ENCODE results near the gene MSRB3. TPM values are rescaled to one million over a fixed set of nuclear protein-coding genes. Genes with fewer than 3 reads are reported as not detected.
A peak's percentile ranks its signal among the peaks of the same experiment; 100 is the strongest.

The MSRB3 gene
- polyA plus RNA-seq, 4 donors: 20.3 to 42.5 (median 23.9) TPM

DNA sequence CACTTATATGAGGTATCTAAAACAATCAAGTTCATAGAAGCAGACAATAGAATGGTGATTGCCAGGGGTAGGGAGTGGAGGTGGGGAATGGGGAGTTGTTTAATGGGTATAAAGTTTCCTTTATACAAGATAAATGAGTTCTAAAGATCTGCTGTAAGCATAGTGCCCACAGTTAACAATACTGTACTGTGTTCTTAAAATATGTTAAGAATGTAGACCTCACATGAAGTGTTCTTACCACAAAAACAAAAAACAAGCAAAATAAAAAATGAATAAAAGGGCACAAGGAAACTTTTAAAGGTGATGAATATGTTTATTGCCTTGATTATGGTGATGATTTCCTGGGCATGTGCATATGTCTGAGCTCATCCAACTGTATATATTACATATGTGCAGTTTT, 211.8 kb downstream of the MSRB3 start:
- no peak for DNase-seq (ENCODE audit: low read depth in 4 of 4, low spot score in 3 of 4)

DNA sequence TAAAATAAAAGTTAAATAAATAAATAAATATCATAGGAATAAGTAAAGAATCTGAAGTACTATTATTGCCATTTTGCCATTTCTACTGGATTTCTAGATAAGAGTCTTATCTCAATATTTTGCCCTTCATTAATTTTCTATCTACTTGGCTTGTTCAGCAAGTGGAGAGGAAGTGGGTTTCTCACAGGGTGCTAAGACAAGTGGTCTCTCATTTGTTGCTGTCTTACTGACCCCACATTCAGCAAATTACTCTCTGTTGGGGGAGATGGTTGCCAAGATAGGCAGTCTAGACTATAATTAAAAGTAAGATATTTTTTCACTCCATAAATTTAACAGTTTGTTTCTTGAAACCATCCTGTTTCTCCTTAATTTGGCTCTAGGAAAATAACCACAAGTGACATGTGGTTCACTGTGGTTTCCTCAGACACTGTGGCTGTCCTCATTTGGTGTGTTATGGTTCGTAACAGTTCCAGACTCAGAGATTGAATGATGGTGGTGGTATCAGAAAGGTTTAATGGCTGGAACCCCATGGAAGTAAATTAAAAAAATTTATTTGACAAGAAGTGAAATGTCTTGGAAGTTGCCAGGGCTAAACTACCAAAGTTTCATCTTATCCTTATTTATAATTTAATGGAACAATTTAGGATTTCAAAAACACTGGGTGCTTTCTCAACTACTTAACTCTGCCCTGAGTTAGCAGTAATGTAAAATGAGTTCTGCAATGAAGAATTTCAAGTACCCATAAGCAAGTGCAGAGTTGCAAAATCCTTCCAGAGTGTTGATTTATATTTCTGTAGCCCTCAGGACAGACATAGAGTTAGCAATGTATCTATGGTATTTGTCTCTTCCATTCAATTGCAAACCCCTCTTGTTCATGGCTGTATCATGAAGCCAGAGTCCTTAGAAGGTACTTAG, 214.8 kb downstream of the MSRB3 start:
- no peak for DNase-seq (ENCODE audit: low read depth in 4 of 4, low spot score in 3 of 4)

DNA sequence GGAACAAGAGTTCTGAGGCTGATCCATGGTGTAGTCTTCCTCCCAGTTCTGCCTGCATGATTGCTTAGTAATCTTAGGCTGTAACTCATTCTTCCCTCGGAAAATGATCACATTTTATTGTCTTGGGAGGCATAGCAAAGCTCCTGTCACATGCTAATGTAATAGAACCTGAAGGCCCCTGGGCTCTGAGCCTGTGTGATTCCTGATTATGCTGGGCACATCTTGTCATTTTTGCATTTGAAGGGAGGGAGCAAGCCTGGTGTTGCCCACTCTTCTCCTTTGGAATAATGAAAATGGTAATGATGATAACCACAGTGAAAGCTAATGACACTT, 215.4 kb downstream of the MSRB3 start:
- DNase-seq (ENCODE audit: low read depth in 4 of 4, low spot score in 3 of 4): no peak

DNA sequence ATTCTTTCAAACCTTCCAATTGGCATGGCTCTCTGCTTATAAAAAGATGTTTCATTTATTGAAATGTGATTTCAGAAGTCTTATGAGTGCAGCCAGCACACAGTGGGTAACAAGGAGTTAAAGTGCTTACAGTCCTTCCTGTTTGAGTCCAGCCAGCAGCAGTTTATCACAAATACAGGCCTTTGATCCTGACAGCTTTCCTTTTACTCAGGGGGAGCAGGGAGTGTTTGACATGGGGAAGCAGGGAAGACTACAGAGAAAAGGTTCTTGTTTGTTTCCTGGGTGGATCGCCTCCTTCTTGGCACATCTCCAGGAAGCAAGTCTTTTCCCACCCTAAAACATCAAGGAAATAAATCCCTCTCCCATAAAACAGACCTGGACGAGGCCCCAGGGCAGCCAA, 216.1 kb downstream of the MSRB3 start:
- peak in 1 of 4 donors; percentile 56 for DNase-seq (ENCODE audit: low read depth in 4 of 4, low spot score in 3 of 4)

DNA sequence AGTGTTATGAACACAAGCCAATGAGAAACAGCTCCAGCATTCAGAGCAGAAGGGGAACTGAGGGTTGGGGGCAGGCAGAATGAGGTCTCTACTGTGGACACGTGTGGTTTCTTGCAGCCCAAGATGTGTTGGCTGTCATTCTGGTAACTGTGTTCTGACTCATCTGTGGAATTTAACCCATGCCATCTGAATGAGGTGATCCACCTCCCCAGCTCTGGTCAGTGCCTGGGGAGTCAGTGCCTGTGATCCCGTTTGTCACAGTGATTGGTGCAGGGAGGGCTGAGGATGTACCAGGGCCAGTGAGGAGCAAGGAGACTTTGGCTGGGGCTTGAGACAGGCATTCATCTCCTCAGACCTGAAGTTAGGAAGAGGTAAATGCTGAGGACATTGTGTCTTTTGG, 216.8 kb downstream of the MSRB3 start:
- no peak for DNase-seq (ENCODE audit: low read depth in 4 of 4, low spot score in 3 of 4)

DNA sequence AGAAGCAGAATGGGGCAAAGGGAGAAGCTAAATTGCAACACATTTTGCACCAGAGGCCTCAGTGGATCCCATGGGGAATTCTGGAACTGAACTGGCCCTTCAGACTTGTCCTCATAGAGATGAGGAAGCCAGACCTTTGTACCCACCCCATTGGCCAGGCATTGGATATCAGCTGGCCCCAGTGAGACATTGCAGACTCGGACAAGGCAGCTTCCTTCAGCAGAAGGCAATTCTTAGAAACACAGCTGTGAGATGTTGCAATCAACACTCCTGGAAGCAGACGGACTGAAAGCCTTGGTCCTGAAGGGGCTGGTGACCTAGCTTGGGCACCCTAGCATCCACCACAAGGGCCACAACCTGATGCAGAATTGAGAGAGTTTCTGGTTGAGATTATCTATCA, 218.1 kb downstream of the MSRB3 start:
- DNase-seq (ENCODE audit: low read depth in 4 of 4, low spot score in 3 of 4): no peak

DNA sequence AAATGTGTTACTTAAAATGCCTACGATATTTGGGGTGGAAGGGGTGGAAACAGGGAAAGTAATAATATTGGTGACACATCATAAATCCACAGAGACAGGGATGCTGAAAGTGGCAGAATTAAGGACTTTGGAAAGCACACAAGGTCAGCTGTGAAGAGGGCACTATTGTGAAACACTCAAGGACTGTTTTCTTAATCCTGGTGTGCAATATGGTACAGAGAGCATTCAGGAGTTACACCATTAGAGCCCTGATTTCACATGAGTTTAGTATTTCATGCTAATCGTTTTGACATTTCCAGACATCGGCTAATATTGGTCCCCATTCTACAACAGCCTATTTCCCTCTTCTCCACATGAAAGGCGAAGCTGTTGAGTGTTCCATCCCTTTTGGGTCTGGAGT, 219.2 kb downstream of the MSRB3 start:
- no peak for DNase-seq (ENCODE audit: low read depth in 4 of 4, low spot score in 3 of 4)

DNA sequence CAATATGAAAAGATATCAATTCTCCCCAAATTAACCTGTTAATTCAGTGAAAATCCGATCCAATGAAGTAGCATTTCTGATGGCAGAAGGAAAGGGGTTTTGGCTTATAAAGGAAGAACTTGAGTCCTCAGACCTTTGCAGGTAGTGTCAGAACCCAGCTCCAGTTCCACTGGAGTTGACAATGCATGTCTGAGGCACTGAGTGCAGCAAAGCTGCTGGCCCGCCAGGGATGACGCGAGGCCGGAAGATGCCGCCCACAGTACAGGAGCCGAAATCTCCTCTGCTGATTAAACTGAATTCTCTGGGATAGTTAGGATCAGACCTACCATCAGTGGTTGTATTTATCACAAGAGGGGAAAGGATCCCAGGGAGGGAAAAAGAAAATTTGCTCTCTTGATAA, 220.7 kb downstream of the MSRB3 start:
- DNase-seq (ENCODE audit: low read depth in 4 of 4, low spot score in 3 of 4): no peak

DNA sequence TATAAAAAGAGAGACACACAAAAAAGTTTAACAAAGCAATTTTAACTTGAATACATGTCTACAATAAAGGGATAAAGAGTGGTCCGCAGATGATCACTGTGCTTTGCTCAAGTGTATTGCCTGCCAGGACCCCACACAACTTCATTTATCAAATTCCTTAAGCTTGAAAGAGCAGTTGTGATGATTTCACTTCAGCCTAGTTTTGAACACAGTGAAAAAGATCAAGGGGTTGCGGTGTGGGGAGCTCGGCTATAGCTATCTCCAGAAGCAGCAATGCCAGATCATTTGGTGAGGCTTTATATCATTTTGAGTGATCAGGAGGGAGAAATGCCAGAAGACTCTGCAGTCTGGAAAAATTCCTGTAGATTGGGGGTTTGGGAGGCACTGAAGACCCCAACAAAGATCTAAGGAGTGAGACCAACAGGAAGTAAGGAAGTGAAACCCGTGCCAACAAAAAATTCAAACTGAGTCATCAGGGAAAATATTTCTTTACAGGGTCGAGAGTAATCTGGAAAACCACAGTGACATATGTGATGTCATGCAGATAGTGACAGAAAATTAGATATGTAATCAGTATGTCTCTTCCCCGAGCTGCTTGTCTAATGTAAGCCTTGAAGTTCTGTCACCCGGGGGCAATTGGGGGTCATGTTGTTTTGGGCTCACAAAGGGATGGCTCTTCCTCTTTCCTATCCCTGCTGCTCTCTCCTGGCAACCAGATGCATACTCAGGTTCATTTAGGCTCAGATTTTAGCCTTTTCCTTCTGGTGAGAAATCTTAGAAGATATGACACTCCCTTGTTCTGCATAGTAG, 221.8 kb downstream of the MSRB3 start:
- no peak for DNase-seq (ENCODE audit: low read depth in 4 of 4, low spot score in 3 of 4)

DNA sequence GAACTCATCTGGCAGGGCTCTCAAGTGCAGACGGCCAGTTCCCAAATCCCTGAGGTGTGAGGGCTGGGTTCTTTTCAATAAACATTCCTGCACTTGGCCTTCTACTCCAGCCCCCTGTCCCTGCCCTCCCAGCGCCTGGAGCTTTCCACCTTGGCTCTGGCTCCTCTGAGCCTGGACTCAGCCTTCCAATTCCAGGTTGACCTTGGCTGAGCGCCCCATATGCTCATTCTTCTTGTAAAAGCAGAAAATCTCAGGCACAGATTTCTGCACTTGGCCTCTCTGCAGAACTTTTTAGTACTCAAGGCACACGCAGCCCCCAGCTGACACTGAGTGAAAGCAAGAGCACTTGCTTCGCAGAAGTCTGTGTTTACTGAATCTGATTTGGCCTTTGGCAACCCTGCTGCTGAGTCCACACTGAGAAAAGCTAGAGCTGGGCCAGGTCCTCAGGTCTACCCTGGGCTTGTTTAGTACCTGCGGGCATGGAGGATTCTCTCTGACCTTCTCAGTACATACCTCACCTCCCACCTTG, 222.7 kb downstream of the MSRB3 start:
- no peak for DNase-seq (ENCODE audit: low read depth in 4 of 4, low spot score in 3 of 4)

DNA sequence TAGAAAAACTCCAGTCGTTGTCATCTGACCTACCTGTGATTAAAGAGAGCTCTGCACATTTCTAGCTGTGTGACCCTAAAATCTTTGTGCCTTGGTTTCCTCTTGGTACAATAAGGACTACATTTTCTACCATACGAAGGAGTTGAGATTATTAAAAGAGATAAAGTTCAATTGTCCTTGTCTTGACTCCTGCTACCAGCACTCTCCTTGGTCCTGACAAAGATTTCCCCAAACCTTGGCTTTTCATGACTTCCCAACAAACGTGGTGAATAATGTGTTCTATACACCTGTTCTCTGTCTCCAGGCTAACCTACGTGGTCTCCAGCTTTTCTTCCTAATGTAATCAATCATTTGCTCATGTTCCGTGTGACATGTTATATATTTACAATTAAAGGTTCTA, 223.5 kb downstream of the MSRB3 start:
- no peak for DNase-seq (ENCODE audit: low read depth in 4 of 4, low spot score in 3 of 4)

DNA sequence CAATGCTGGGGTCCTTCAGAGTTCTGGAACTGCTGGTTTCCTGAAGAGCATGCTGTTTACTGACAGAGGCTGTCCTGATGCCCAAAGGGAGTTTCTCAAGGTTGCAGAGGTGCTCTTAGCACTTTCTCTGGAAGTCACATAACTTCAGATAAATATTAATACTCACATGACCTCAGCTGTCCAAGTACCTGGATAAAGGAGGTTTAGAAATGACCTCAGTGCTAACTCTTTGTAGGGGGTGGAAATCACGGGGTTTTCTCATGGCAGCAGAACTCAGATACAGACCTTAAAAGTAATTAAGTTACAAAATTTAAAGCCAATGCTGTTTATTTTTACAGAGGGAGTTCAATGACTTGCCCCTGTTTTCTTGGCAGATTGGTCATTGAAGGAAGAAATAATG, 225.9 kb downstream of the MSRB3 start:
- DNase-seq (ENCODE audit: low read depth in 4 of 4, low spot score in 3 of 4): no peak

DNA sequence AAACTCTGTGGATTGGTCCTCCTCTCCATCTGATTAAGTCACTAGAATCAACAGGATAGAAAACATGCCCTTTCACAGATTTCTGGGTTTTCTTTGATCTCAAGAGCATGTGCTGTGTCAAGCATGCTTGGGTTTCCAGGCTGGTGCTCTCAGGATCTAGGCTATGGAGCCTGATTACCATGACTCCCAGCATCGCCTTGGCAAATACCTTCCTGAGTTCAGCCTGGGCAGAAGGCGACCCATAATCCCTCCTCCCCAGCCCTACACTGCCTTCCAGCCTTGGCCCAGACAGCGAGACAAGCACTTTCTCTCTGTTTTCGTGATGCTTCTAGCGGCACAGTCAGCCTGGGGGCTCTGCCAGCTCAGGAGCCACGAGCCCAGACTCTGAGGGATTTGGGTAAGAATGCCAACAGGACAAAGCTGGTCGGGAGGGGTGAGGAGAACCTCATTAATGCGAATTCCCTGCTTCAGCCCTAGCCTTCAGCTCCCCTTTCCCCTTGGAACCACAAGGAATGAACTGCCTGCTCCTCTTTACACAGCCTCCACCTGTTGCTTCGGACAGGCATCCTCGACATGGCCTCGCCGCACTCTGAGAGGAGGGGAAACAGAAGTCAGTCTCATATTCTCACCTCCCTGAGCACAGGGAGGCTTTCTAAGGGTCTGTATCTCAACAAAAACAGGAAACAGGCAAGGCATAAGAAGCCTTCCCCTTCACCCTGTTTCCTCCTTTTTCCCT, 227.1 kb downstream of the MSRB3 start:
- peak in 1 of 4 donors; percentile 60 for DNase-seq (ENCODE audit: low read depth in 4 of 4, low spot score in 3 of 4)

DNA sequence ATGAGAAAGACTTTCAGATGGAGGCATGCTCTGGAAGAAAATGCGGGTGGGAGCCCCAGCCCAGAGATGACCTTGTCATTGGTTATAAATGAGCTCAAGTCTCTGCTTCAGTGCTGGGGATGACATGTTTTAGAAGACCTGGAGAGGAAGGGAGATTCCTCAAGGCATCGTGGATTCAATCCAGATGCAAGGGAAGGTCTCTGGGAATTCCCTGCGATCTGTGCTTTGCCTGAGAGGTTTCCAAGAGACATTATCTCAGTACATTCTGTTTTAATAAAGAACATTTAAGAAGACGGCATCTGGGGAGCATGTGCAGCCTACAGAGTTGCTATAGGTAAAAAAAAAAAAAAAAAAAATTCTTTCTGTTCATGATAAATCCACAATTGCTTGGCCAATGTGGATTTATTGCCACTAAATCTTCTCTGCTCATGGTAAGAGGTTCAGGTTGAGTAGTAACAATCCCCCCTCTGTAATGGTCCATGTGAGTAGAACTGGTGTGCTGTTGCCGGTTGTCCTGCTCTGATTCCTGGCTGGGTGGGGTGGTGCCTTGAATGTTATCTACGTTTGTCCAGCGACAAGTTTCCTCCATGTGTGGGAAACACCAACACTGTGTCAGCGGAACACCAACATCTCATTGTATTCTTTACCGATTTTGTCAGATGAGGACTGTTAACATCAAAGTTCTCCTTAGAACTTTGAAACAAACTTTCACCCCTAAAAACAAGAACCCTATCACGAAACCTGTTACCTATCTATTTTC, 230.0 kb downstream of the MSRB3 start:
- no peak for DNase-seq (ENCODE audit: low read depth in 4 of 4, low spot score in 3 of 4)

DNA sequence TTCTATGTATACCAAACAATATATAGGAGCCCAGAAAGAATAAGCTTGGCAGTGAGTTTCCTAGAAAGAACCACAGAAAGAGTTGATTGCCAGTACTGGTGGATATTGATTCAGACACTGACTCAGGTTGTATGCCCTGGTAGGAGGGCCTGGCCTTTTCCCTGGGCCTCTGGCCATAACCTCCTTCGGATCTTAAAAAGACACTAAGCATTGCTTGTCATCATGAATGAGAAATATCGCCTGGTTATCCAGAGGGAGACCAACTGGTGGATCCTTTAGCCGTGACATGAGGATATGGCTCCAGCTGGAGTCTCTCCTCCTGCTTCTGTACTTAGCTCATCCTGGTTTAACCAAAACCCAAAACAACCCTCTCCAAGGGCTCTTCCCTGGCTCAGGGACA, 231.5 kb downstream of the MSRB3 start:
- DNase-seq (ENCODE audit: low read depth in 4 of 4, low spot score in 3 of 4): no peak

DNA sequence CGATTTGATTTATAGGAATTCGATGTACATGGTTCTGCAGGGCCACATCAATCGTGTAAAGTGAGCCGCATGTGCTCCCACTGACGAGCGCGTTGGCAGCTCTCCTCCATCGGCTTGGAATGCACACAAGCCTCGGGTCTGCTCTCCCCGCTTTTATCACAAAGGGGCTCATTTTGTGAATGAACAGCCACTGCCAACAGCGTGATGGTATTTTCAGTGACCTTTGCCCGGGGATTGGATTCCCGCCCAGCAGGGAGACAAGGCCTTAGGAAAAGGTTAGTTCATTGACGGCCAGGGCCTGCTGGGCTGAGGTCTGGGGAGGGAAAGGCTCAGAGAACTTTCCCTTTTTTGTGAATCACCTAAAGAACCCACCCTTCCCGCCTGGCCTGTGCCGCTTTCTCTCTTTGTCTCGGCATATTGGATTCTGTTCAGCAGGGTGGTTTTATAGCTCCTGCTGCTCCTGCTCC, 232.1 kb downstream of the MSRB3 start:
- peak in 2 of 4 donors; percentile 51 to 73 for DNase-seq (ENCODE audit: low read depth in 4 of 4, low spot score in 3 of 4)

DNA sequence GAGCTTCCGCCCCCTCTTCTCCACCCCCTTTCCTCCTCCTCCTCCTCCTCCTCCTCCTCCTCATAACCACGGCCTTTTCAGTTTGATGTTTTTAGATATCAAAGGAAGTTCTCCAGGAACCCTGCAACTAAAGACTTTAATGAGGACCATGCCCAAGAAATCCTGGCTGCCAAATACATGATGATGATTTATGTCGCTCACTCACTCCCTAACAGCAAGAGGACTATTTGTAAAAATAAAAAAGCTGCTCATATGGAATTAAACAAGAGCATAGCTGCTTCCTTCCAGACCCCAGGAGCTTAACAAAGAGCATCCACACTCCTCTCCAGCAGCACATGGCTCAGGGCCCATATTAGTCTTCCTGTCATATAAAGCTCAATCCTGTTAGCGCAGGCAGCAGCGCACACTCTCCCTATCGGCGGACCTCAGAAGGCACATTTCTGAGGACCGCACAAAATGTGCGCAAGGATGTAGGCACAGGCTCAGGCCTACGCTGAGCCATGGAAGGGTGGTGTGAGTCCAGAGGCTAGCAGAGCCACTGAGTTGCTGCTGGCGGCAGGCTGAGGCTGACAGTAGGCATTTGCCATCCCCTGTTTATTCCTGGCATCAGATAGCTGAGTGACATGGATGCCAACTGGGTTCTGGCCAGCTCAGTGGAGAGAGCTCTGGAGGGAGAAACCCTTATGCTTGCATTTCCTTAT, 232.8 kb downstream of the MSRB3 start:
- no peak for DNase-seq (ENCODE audit: low read depth in 4 of 4, low spot score in 3 of 4)

DNA sequence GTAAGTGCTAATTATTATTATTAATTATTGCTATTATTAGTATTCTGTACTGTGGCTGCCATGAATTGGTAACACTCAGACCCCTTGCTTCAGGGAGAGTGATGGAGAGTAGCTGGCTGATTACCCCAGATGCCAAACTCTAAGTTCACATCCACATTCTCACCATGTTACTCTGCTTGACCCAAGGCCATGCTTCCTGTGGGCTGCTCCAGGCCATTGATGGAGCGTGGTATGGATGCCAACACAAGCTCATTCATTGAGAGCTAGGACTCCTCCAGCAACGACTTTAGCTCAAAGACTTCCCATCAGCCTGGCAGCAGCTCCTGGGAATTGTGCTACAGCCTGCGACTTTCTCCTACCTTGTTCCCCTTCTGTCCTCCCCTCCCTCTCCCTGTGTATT, 233.4 kb downstream of the MSRB3 start:
- DNase-seq (ENCODE audit: low read depth in 4 of 4, low spot score in 3 of 4): no peak
